GM19455 (cell line): ENCODE results near the gene VWA5B1.

Experiments used
- ATAC-seq: cut with Tn5 transposase; IDR thresholded peaks from one replicate; pipeline ENCODE4 v1.9.1; 2021; ENCODE audit not compliant: unreplicated experiment

The VWA5B1 gene

DNA sequence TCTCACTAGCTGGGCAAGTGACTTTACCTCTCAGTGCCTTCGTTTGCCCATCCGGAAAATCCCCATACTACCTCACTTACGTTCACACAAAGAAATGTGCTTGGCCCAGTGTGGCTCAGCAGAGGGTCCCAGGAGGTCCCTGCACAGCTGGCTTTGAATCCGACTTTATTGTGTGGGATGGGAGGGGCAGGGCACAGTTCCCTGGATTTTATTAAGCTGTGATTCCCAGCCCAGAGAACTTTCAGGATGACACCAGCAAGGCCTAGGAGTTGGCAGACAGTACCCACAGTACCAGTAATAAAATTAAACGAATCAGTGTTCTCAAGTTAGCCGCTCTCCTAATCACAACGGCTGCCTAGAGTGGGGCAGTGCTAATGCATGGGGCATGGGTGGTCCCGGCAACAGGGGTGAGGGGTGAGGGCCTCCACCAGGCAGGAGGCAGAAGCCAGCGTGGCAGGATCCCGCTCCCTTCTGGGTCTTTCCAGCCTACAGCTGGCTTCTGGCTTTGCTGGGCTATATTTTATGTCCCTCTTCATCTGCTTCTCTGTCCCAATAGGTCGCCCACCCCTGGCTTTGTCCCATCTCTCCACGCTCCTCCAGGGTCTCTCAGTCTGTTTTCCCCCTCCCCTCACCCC is 74.9 kb downstream of the VWA5B1 start:
- no peak for ATAC-seq

DNA sequence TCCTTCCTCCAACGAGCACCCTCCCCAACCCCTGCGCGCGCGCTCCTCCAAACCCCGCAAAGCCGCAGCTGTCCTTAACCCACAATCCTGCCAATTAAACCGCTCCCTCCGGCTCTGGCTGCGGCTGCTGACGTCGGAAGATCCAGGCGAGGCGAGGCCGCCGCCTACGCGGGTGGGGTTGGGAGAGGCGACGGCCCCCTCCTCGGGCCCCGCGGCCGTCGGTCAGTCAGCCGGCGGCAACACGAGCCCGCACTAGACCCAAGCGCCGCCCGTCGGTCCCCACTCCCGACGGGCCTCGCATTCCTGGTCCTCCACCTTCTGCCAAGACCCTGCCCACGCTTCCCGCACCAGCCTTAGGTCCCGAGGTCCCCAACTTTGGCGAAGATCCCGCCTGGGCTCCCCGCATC is 75.4 kb downstream of the VWA5B1 start:
- ATAC-seq = no peak

DNA sequence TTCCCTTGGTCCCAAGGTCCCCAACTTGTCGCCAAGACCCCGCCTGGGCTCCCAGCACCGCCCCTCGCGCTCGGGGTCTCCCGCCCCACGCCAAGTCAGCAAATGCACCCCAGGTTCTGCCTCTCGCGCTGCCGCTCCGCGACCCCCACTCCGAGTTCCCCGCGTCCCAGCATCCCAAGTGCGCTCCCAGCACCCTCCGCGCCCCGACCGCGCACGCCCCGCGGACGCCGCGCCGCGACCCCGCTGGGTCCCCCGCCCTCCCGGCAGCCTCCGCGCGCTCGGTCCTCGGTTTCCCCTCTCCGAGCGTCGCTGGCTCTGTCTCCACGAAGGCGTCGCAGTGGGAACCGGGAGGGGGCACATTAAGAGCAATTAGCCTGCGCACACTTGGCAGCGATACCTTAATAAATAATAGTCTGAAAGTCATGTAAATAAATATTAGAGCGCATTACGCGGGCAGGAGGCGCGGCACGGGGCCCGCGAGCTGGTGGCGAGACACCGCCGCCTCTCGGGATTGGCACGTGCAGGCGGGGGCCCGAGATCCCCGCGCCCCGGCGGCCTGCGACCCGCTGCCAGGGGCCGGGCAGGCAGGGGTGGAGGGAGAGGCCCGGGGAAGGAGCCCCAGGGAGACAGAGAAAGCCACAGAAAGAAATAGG is 75.9 kb downstream of the VWA5B1 start:
- no peak for ATAC-seq

DNA sequence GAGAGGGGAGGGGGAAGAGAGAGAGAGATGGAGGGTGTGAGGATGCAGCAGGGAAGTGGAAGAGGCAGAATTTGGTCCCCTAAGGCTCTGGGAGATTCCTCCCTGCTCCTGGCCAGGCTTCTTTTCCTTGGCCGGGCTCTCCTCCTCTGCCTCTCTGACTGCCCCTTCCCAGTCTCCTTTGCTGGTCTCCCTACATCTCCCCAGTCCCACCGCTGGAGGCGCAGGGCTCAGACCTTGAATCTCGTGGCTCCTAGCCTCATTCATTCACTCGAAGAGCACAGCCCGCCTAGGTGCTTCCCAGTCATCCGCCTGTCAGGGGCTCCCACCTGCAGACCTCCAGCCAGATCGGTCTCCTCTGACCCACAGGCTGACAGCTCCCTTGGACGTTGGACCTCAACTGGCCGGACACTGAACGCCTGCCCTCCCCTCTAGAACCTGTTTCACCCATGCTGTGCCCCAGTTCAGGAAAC is 76.5 kb downstream of the VWA5B1 start:
- ATAC-seq = no peak

DNA sequence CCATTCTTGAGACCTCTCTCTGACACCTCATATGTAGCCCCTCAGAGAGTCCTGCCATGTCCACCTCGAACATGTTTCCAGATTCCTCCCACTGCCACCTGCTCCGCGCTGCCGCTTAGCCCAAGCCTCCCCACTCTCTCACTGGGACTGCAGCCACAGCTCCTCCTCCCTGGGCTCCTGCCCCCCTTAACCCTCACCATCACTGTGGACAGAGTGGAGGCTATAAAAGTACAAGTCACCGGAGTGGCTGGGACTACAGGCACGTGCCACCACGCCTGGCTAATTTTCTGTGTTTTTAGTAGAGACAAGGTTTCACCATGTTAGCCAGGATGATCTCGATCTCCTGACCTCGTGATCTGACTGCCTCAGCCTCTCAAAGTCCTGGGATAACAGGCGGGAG is 77.0 kb downstream of the VWA5B1 start:
- no peak for ATAC-seq

DNA sequence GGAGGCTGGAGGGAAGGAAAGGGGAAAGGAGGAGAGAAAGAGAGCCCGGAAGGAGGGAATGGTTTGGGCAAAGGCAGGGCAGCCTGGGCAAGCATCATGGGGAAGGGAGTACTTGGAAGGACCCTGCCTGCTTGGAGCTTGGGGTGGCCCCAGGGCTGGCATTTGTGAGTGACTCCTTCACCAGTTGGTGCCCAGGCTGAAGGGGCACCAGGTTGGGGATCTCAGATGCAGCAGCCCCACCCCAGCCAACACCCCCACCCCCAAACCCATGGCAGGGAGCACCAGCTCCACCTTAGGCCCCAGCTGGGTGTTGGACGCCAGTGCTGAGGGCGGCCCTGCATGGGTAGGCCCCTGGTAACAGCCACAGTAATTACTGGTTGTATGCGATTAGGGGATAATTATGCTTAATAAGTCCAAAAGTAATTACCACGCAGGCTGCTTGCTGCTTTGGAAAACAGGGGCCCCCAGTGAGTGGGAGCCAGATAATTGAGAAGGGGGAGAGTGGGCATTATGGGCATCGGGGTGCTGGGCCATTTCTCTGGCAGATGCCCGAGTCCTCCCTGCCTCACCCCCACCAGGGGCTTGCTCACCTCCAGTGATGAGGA is 78.3 kb downstream of the VWA5B1 start:
- no peak for ATAC-seq

DNA sequence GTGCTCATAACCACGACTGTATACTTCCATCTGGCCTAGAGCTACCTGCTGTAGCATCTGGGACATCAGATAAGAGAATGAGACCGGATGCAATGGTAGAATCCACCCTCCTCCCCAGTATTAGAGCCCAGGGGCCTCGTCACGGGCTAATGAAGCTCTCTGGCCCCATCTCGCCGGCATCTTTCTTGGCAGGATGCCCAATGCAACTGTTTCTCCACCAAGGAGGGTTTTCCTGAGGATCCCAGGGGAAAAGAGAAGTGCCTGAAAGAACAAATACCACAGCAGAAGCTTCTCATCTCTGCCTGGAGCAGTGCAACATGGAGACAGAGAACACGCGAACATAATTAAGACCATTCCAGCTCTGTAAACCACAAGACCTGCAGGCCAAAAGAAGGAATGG is 80.0 kb downstream of the VWA5B1 start:
- no peak for ATAC-seq

DNA sequence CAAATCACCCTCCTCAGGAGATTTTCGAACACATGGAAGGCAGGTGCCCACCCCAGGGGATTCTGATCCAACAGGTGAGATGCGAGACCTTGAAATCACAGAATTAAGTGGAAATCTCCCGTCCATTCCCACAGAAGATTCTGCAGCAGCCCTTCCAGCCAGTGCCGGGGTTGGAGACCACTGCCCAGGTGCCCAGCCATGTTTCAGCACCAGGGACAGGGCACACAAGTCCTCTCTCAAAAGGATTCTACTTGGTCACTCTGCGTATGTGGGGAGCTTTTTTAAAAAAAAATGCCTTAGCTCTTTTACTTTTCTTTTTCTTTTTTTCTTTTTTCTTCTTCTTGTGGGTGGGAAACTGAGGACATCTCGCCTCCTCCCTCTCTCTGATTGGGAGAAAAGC is 80.7 kb downstream of the VWA5B1 start:
- no peak for ATAC-seq

DNA sequence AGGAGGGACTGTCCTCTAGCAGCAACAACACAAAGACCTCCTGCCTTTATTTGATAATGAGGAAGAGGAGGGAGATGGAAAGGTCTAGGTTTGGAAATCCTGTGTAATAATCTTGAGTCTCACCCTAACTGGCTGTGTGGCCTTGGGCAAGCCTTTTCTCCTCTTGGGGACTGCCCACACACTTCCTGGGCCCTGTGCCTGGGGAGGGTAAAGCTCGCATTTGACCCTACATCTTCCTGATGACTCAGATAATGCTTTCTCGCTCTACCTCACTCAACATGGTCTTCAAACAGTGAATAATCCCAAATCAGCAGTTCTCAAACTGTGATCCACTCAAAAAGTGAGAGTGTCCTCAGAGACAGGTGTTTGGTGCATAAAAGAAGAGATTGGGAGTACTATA is 81.2 kb downstream of the VWA5B1 start:
- ATAC-seq = no peak

DNA sequence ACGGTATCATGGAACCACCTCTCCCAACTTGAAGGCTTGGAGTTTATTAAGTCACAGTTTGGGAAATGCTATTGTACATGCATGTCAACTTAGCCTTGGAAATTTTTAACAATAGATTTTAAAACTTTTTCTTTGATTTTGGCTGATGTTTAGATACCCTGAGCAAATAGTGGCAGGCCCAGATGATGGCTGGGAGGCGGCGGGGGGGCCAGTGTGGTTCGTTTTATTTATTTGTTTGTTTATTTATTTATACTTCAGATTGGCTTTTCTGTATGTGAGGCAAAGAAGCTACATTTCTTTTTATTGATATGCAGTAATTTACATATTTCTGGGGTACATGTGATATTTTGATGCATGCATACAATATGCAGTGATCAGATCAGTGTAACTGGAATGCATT is 82.0 kb downstream of the VWA5B1 start:
- no peak for ATAC-seq

DNA sequence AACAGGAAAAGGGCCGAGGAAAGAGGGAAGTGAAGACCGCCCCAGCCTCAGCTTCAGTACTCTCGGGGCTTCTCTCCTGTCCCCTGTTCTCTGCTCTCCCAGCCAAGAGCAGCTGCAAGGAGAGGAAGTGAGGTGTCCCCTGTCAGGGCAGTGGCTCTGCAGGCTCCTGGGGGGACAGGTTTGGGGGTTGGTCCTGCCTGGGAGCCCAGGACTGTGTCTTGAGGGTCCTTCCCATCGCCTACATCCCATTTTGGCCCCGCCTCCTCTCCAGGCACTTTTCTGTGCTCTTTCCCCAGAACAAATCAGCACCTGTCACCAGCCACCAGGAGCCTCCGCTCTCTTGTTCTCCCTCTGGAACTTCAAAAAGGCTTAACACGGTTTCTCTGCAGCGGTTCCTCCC is 82.6 kb downstream of the VWA5B1 start:
- ATAC-seq = no peak

DNA sequence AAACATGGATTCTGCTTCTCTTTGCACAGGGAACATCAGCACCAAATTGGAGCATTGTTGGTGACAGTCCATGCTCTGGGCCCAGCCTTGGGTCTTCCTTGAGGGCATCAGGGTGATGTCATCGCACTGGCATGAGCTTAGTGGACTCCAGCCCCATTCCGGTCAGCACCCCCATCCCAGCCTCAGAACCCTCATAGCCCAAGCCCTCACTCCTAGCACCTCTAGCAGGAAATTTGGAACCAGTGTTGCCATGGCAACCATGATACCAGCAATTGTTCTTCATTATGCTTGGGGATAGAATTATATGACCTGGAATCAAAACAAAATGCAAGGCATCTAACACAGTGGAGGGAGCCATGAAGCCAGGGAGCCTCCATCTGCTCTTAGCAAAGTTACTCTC is 83.1 kb downstream of the VWA5B1 start:
- ATAC-seq = no peak

DNA sequence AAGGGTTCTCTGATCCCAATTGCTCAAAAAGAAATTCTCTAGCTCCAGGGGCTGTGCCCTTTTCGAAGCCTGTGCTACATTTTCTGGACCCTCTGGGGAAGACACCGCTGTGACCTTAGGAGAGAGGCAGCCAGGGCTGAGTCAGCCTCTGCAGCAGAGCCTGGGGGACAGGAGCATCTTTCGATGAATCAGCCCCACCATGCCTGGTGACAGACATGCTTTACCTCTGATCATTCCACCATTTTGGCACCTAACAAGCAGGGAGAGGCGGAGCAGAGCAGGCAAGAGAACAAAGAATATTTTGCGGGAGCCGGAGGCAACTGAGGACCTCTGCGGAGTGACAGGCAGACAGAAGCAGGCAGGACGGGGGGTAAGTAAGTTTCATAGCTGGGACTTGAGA is 84.9 kb downstream of the VWA5B1 start:
- no peak for ATAC-seq

DNA sequence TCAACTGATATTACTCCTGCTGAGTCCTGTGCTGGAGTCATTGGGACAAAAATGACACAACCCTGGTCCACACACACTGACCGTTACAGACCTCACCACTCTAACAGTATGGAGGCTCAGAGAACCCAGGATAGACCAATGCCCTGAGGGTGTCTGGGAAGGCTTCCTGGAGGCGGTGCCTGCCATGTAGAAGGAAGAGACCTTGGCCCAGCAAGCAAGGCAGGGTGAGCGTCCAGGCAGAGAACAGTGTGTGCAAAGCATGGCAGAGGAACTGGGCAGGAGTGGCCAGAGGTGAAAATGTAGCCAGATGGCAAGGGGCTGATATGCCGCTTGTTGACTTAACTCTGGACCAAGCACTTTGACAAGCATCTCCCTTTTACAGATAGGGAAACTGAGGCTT is 85.5 kb downstream of the VWA5B1 start:
- ATAC-seq = no peak

DNA sequence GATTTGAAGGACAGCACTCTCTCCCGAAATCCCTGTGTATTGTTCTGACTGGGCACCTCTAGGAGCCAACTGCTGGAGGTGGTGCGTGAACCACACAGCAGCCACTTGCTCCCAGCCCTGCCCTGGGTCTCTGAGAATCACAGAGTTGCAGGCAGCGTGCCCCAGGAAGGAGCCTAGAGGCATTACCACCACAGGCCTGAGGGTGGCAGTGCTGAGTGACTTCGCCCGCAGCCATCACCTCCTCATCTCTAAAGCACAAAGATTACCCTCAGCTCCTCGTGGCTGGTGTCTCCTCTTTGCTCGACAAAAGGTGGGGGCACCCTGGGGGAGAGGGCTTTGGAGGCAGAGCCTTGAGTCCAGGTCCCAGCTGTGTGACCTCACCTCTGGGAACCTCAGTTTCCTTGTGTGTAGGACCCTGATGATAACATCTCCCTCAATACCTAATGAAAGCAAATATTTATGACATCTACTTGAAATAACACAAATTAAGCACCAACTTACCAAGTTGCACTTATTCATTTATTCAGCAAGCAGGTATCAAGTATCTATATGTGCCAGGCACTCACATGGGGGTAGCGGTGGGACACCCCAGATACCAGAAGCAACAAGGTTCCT is 86.3 kb downstream of the VWA5B1 start:
- no peak for ATAC-seq

DNA sequence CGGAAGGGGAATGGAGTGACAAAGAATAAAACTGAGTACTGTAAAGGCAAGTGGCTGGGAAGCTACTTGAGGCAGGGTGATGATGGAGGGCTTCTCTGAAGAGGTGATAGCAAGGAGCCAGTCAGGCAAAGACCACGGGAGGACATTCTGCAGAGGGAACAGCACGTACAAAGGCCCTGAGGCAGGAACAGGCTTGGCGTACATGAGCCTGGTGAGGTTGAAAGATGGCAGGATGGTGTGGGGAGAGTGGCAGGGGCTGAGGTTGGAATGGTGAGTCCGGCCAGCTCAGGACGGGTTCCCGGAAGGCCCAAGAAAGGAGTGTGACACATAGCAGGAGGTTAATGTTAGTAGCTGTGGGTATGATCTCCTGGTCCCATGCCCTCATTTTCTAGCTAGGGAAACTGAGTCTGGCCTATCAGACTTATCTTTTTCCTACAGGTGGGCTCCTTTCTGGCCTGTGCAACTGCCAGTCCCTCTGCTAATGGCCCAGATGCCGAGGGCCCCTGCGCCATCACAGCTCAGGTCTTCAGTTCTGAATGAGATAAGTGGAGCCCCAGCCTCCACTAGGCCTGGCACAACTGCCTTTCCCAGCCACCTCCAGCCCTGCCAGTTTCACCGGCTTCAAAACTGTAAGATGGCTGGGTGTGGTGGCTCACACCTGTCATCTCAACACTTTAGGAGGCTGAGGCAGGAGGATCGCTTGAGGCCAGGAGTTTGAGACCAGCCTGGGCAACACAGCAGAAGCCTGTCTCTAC is 87.0 kb downstream of the VWA5B1 start:
- no peak for ATAC-seq

DNA sequence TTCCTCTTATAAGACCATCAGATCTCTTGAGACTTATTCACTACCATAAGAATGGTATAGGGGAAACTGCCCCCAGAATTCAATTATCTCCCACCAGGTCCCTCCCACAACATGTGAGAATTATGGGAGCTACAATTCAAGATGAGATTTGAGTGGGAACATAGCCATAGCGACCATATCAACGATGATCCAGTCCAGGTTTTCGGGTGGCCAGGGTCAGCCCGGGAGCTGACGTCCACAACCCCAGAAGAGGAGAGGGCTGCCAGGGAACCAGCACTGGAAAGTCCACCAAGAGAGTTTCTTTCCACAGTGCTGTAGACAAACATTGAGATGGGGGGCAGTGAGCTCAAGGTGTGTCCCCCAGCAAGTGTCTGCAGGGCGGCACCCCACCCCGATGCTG is 88.4 kb downstream of the VWA5B1 start:
- ATAC-seq = no peak

DNA sequence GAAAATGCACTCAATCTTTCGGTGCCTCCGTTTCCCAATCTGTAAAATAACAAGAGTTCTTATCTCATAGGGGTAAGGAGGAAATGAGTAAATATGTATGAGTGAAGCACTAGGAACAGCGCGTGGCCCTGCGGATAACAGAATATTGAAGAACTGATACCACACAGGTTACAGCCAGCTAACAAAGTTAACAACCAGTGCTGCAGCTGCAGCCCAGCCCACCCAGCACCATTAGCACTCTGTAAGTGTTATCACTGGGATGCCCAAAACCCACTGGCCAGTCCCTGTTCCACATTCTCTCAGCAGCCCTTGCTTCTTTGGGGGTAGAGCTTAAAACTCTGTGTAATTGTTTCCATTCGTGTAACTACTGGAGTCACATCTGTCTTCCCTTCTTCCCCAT is 89.5 kb downstream of the VWA5B1 start:
- no peak for ATAC-seq

DNA sequence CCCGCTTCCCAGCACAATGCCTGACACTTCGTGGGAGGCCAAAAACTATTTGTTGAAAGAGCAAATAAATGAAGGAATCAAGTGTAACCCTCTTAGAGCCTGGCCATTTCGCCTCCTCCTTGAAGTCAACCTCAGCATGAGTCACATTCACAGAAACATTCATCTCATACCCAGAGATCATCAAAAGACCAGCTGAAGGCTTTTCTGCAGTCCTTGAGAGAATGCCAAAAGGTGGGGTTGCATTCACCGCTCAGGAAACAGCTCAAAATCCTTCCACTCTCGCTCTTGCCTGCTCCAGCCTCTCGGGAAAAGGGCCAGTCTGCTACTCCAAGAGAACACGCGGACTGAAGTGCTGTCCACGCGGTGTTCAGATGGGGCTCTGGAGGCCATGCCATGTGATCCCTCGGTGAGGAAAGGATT is 90.0 kb downstream of the VWA5B1 start:
- no peak for ATAC-seq

DNA sequence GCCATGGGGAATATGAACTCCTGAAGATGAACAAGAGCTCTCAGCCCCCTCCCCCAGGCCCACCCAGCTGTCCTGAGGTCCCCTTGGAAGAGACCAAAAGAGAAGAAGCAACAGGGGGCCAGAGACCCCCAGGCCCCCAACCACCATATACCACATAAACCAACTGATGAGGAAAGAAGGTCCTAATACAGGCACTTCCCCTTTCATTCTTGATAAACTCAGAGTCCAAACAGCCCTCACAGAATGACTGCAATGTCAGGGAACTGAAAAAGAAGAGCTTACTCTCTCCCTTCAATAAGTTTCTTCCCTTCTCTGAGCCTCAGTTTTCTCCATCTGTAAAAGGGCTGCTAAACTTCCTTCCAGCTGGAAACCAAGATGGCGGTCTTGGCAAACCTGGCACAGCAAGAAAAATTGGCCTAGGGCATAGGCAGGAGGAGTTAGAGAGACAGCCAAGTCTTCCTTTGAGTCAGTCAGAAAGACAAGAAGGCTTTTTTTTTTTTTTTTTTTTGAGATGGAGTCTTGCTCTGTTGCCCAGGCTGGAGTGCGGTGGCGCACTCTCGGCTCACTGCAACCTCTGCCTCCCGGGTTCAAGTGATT is 90.5 kb downstream of the VWA5B1 start:
- no peak for ATAC-seq

DNA sequence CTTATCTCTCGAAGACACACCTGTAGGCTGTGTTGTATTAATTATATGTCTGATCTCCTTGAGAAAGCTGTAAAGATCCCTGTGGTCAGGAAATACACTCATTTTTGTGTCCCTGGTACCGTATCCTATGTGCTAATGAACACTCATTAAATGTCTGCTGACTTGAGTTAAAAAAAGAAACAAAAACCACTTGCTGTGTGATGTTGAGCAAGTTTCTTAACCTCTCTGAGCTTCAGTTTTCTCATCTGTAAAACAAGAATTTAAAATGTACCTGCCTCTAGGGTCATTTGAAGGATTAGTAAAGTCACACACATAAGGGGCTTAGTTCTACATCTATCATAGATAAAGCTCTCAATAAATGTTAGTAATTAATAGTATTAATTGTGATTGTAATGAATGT is 91.3 kb downstream of the VWA5B1 start:
- no peak for ATAC-seq
